Measurements from ENCODE around the gene ANKS1A.
"Not testable (repeated sequence)": the region's sequence is repeated elsewhere in the genome, so short reads cannot be mapped to it uniquely, and the experiment has no call there.

The ANKS1A gene

DNA sequence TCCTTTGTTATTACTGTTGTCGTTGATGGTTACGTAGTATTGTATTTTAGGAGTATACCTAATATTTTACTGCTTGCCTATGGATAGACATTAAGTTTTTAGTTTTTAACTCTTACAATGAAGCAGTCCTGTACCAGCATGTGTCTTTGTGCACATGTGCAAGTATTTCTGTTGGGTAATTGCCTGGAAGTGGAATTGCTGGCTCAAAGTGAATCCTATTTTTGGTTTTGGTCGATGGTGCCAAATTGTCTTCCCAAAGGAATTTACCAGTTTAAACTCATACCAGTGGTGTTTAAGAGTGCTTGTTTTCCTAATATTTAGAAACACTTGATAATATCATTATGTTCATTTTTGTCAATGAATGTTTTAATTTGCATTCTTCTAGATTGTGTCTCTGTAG, 75.5 kb downstream of the ANKS1A start:
- no peak for DNase-seq

DNA sequence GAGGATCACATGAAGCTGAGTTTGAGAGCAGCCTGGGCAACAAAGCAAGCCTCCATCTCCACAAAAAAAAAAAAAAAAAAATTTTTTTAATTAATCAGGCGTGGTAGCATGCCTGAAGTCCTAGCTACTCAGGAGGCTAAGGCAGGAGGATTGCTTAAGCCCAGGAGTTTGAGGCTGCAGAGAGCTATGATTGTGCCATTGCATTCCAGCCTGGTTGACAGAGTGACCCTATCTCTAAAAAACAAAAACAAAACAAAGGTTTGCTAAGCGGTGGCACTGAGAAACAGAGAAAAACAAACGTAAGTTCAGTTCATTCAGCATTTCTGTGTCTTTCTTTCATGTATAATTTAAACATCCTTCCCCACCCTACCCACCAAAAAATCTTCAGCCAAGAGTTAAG, 78.4 kb downstream of the ANKS1A start:
- DNase-seq, result no peak

DNA sequence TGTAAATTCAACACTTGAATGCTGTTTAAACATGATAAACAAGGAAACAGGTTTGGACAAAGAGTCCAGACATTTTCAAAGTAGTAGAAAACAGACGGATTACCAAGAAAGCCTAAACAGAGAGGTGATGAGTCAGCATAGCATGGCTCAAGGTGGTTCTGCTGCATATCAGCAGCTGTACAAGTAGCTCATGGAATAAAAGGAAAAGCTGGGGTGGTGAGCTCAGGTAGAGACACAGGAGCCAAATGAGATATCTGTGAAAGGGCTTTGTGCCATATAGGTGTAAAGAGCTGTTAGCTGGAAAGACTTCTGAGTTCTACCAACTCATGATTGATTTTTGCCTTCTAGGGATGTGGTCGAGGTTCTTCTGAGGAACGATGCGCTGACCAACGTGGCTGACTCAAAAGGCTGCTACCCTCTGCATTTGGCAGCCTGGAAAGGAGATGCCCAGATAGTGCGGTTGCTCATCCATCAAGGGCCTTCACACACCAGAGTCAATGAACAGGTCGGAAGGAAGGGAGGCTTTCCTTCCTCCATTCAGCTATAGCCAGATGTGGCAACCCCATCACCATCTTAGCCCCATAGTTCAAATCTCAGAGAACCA, 80.7 kb downstream of the ANKS1A start:
- DNase-seq, result no peak

DNA sequence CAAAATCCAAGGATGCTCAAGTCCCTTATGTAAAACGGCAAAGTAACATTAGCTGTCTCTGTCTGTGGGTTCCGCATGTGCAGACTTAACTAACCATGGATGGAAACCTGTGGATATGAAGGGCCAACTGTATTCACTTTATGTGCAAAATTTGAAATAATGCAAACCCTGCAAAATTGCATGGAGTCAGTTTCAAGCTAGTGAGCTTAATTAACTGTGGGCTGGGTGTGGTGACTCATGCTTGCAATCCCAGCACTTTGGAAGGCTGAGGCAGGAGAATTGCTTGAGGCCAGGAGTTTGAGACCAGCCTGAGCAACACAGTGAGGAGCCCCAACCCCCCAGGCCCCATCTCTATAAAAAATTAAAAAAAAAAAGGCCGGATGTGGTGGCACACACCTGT, 81.4 kb downstream of the ANKS1A start:
- DNase-seq, result no peak

DNA sequence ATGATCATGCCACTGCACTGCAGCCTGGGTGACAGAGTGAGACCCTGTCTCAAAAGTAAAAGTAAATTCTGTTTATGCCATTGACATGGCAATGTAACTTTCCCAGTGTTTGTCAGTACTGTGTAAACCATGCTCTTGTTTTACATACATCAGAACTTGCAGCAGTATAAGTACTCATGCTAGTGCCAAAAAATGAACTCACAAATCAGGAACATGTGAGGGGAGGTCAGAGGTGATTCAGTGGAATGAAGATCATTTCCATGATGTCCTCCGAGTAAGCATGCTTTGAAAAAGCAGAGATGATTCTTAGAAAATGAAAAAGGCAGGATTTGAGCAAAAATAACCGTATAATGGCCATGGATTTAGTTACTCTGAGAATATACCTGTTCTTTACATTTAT, 81.9 kb downstream of the ANKS1A start:
- DNase-seq, result no peak

DNA sequence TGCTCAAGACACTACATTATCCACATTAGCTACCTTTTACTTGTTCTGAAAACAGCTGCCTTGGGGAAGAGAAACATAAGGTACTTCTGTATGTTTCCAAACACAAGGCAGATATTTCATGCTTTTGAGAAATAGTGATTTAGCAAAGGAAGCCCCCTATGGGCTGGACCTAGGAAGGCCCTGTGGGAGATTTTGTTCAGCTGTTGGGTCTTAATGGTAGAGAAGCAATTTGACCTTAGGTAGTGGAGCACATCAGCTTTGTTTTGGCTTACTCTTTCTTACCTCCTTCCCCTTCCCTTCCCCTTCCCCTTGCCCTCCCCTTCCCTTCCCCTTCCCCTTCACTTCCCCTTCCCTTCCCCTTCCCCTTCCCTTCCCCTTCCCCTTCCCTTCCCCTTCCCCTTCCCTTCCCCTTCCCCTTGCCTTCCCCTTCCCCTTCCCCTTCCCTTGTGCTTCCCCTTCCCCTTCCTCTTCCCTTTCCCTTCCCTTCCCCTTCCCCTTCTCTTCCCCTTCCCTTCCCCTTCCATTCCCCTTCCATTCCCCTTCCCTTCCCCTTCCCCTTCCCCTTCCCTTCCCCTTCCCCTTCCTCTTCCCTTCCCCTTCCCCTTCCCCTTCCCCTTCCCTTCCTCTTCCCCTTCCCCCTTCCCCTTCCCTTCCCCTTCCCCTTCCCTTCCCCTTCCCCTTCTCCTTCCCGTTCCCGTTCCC, 84.6 kb downstream of the ANKS1A start:
- no peak for DNase-seq

DNA sequence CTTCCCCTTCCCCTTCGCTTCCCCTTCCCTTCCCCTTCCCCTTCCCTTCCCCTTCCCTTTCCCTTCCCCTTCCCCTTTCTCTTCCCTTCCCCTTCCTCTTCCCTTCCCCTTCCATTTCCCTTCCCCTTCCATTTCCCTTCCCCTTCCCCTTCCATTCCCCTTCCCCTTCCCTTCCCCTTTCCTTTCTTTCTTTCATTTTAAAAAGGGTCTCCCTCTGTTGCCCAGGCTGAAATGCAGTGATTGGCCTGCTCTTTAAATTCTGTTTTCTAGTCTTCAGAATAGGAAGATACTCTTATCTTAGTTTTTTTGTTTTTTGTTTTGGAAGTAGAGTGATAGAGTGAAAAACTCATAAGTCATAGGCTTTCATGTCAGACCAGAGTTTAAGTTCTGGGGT, 85.2 kb downstream of the ANKS1A start:
- DNase-seq, result no peak

DNA sequence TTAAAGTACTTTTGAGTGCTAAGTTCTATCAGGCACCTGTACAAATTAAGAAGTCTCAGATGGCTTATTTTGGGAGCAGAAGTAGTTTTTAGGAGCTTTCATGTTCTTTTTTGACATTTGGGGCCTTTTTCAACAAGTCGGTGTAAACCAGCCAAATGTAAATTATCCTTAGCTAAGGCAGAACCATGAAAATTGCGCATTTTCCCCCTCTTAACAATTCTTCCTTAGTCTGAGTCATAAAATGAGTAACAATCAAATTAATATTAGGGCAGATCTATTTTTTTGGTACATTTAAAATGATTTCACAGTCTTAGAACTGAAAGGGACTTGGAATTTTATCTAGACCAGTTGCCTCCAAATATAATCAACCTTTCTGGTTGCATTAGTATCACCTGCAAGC, 87.2 kb downstream of the ANKS1A start:
- DNase-seq, result no peak

DNA sequence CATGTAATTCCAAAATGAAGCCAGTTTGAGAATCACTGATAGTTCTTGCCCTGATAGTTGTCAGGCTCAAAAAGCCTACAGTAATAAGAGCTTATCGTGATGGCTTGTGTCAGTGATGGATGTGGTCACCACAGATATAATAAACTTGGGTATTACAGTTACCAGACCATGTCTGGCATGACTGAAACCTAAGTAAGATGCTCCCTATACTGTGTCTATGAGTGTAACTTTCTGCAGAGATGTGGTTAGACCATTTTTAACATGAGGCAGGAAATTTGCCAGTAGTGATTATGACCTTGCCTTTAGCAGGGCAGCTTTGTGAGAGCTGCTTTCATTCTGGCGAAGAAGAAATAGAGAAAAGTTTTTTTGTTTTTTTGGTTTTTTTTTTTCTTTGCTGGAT, 90.2 kb downstream of the ANKS1A start:
- no peak for DNase-seq

DNA sequence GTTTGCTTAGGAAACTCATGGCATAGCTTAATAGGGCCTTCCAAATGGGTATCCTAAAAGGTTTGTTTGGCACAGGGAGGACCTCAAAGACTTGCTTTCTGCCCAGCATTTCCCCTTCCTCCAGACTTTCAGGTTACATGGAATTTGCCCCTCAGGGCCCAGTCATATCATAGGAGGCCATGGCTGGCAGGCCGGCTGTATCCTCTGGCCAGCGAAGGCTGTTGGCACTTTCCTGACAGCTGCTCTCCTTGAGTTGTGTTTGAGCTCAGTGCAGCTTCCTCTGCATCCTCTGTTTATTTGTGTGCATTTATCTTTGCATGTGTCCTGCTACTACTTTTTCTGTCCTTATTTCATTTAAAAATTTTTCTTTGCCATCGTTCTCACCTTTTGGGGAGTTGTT, 90.9 kb downstream of the ANKS1A start:
- no peak for DNase-seq

DNA sequence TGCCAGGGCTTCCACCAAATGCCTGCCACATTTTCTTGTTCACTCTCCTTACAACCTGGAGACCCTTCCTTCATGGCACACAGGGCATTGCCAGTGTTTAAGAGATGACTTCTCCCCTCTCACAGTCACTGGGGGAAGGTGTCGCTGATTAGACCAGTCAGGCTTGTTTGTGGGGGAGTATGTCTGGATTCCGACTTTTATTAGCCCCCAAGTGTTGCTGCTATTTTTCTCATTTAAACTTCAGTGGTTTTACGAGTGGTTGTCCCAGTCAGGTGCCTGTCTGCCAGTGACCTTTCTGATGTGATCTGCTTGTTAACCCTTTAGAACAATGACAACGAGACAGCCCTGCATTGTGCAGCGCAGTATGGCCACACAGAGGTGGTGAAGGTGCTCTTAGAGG, 92.3 kb downstream of the ANKS1A start:
- no peak for DNase-seq

DNA sequence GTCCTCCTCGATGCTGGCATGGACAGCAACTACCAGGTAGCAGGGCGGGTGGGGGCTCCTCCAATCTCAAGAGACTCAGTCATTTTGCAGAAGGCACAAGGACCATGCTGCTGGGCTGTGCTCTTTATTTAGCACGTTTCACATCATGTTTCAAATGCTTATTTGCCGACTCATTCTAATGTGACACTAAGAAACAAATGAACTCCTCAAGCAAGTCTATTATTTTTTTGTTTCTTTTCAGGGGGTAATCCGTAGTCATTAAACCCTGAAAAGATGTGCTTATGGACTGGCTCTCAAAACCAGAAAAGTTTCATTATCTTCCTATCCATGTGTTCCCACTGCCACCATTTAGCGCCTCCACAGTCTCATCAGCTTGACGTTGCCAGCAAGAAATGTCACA, 92.9 kb downstream of the ANKS1A start:
- DNase-seq, result no peak

DNA sequence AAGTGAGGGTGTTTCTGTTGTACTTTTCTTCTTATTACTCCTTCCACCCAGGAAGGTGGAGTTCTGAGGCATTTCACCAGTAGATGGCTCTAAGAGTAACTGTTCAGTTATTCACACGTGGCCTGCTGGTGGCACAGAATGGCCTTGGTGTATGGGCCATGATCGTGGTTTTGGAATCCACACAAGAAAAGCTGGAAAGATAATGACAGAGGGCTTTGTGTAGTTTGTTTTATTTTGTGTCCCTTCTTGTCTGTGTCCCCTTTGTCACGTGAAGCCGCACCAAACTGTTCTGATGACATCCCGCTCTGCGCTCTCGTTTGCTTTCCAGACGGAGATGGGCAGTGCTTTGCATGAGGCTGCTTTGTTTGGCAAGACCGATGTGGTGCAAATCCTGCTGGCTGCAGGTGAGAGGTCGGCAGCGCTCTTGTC, 93.4 kb downstream of the ANKS1A start:
- DNase-seq, result no peak

DNA sequence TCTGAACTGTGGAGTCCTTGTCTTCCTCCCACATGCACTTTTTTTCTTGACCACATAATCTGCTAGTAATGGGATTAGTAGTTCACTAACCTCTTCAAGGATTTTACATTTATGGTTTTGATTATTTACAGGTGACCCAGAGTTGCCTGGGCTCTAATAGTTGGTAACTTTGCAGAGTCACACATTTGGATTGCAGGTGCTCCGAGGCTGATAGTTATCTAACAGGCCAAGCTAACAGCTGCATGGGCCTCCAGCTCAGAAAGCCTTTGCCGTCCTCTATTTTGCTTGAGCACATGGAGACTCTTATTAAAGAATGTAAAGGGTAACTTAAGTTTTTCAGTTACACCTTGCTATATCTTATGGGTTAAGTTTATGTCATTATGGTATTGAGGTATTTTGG, 95.4 kb downstream of the ANKS1A start:
- DNase-seq, result no peak

DNA sequence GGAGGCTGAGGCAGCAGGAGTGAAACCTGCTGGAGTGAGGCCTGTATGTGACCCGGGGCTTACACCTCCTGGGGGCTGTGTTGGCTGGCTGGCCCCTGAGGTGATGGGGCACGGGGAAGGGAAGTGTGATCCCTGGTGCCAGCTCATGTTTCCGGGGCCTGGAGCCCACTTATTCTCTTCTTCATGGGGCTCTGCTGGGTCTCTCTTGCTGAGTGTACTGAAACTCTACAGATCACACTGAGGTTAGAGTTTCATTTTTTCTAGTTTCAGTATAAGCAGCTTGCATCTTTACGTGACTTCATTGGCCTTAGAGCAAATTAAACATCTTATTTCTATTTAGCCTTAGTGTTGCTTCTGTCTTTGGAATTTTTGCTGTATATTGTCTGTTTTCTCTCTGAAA, 96.2 kb downstream of the ANKS1A start:
- no peak for DNase-seq

DNA sequence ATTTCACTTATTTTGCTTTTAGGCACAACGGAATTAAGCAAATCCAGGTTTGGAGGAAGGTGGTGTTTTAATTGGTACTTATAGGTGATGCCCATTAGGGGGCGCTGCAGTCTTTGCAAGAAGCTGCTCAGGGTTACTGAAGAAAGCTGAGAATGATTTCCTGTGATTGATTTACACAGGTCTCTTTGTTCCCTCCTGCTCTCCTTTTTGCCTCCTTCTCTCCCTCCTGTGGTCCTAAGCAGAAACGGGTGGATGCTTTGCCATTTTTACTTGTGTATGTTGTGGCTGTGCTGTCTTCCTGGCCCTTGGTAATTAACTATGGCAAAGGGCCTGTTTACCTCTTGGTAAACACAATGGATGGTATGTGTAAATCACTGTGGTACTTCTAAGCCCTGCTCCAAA, 97.8 kb downstream of the ANKS1A start:
- DNase-seq, result peak; percentile 82

DNA sequence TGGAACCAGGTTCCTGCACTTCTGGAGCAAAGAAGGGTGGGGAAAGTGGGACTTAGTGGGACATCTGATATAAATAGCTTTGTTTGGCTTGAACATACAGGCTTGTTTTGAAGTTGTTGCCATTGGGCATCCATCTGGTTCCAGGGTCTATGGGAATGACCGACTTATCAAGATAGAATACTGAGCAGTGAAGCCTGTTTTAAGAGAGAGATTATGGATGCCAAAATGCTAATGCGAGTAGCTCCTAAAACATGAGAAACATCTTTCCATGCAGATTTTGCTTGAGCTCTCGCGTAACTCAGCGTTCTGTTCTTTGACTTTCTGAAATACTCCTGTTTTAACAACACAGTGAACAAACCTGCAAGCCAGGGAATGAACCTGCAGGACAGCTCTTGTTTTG, 98.5 kb downstream of the ANKS1A start:
- DNase-seq, result no peak

DNA sequence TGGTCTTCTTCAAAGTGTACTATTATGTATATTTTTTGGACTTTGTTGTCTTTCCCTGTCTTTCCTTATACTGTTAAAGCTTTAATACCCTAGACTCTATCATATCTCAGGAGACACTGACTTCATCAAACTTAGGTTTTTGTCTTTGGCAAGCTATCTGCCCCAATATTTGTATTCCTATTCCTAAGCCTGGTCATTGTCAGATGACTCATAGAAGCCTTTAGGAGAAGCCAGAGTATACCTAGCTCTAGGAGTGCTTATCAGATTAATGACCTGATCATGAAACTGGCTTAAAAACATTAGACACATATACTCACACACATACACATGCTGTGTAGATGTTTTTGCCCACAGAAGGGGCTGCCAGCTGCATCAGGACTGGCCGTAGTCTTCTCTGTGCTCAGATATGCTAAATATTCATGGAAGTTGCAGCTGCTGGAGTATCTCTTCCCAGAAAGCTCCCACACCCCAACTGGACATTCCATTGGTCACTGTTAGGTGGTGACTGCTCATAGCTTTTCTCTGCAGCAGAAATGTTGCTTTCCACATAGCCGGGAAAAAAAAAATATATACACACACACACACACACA, 102.0 kb downstream of the ANKS1A start:
- DNase-seq, result no peak

DNA sequence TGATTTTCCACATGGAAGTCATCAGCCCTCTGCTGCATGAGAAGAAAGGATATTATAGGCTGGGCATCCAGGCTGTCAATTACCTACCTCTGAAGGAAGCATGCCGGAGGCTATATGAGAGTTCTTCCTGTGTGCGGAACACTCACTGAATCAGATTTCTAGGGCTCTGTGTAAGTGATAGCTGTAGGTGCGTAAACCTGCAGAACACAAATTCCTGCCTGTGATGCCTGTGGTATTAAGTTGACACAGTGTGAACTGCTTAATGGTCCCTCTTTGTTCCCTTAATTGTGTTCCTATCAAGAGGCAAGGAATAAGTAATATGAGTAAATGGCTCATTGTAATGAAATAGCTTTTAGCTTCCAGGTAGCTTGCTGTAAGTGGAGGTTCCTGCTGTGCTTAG, 103.3 kb downstream of the ANKS1A start:
- no peak for DNase-seq

DNA sequence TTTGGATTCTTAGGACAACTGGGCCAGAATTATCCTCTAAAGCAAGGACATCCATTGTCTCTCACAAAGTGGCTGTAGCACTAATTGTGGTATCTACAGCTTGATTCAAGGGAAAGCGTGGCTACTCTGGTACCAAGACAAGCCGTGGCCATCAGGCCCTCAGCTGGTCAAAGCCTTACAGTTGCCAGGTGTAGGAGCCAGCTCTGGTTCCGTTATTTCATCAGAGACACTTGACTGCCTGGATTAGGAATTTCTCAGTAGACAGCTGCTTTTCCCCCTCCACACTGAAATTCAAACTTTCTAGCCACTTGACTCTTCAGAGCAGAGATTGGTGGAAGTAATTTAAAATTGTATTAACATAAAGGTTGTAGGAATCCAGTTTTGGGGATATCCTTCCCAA, 104.2 kb downstream of the ANKS1A start:
- no peak for DNase-seq

DNA sequence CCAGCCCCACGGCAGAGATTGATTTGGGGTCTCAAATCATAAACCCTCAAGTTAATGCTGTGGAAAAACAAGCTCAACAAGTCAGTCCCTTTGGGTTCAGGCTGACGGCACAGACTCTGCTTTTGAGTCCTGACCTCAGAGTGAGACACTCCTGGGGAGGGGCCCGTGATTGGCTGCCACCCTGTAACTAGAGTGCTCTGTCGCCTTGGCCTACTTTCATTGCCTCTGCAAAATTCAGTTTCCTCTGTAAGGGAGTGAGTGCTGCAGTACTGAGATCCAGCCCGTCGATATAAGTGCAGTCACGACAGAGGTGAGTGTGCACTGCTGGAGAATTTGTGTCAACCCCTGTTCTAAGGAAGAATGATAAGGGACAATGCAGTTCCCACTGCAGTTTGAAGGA, 105.6 kb downstream of the ANKS1A start:
- no peak for DNase-seq

DNA sequence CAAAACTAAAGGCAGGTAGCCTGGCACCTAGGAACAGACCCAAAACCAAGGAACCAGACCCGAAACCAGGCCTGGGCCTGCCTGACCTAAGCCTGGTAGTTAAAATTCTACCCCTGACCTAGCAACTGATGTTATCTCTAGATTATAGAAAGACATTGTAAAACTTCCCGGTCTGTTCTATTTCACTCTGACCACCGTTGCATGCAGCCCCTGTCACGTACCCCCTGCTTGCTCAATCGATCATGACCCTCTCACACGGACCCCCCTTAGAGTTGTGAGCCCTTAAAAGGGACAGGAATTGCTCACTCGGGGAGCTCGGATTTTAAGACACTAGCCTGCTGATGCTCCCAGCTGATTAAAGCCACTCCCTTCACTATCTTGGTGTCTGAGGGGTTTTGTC, 109.4 kb downstream of the ANKS1A start:
- not testable (repeated sequence) for DNase-seq

DNA sequence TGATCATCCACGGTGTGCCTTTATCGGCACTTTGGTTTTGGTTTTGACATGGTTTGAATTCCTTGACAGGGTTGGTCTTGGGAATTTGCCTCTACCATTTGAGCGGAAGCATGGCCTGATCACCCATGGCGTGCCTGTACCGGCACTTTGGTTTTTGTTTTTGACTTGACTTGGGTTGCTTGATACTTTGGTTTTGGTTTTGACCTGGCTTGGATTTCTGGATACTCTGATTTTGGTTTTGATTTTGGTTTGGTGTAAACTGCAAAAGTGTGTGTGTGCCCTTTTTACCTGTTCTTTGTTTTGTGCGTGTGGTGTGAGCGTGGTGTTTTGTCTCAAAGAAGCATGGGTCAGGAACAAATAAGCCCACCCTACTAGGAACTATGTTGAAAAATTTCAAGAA, 110.1 kb downstream of the ANKS1A start:
- not testable (repeated sequence) for DNase-seq

DNA sequence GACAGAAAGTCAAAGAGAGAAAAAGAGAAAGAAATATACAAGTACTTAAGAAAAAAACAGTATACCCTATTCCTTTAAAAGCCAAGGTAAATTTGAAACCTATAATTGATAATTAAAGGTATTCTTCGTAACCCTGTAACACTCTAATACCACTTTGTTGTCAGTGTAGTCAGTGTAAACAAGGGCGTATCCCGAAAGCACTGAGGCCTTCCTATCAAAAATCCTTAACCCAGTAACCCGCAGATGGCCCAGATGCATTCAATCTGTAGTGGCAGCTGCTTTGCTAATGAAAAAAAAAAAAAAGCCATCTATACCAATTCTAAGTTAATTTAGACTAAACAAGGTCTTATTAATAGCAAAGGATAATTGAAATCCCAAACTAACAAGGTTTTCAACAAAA, 110.9 kb downstream of the ANKS1A start:
- DNase-seq, result not testable (repeated sequence)

DNA sequence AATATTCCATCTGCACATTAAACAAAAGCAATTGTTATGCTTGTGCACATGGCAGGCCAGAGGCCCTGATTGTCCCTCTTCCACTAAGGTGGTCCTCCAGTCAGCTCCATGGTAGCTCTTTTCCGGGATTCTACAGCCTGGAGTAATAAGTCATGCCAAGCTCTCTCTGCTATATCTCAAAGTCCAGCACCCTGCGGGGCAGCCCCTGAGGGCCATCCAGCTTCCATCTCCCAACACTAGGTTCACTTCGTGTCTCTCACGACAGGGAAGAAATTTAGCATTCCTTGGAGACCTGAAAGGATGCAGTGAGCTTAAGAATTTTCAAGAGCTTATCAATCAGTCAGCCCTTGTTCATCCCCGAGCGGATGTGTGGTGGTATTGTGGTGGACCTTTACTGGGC, 112.3 kb downstream of the ANKS1A start:
- not testable (repeated sequence) for DNase-seq

Measured in suppressor macrophage treated with lipopolysaccharide for 4 hours (primary cell).